Transverse colon (tissue), 4 donors: ENCODE results near the gene RBBP5. TPM values are rescaled to one million over a fixed set of nuclear protein-coding genes. Genes with fewer than 3 reads are reported as not detected.

Experiments
- DNase-seq: peaks from one replicate; pipeline ENCODE4 v3.0.0-alpha.2; 2019
- H3K27ac ChIP-seq, 4 donors: fragments of 200-600 bp; sonication (generic); 2 replicates each; pipeline ENCODE4 v1.5.1; 2016 to 2018; ENCODE audit warnings: inconsistent platforms in 4 of 4
- H3K27me3 ChIP-seq: fragments of 200-600 bp; sonication (generic); 2 replicates; pipeline ENCODE4 v1.5.1; 2017; ENCODE audit warnings: inconsistent platforms
- H3K36me3 ChIP-seq, 4 donors: fragments of 200-600 bp; sonication (generic); 2 replicates each; pipeline ENCODE4 v1.5.1; 2017 to 2019; ENCODE audit warnings: inconsistent platforms in 4 of 4
- H3K4me1 ChIP-seq, 4 donors: fragments of 200-600 bp; sonication (generic); 2 replicates each; pipeline ENCODE4 v1.5.1; 2017 to 2020; ENCODE audit warnings: inconsistent platforms in 4 of 4
- H3K4me3 ChIP-seq, 4 donors: fragments of 200-600 bp; sonication (generic); 1 replicate in 1 of 4; 2 replicates in 3 of 4; pipeline versions ENCODE4 v1.5.1 to v1.6.1; 2017 to 2019; ENCODE audit warnings: inconsistent platforms in 4 of 4
- H3K9me3 ChIP-seq, 2 donors: fragments of 200-600 bp; sonication (generic); 2 replicates each; pipeline ENCODE4 v1.5.1; 2017 to 2019; ENCODE audit warnings: inconsistent platforms in 2 of 2
- CTCF ChIP-seq, 5 experiments: fragments of 200-600 bp in 3 of 5; fragments of 450-650 bp in 2 of 5; sonication (generic) in 3 of 5; IDR thresholded peaks; 1 replicate in 2 of 5; 2 replicates in 3 of 5; pipeline ENCODE4 v1.5.1; 2016 to 2017; ENCODE audit warnings: antibody characterized with exemption in 5 of 5, inconsistent platforms in 3 of 5, mild to moderate bottlenecking in 2 of 5, moderate library complexity in 1 of 5
- EP300 ChIP-seq: sonication (generic); formaldehyde crosslinking; IDR thresholded peaks from one replicate; pipeline ENCODE4 v1.6.1; 2017; ENCODE audit warnings: antibody characterized with exemption, low read depth
- POLR2A ChIP-seq: fragments of 450-650 bp; IDR thresholded peaks from one replicate; pipeline ENCODE4 v1.6.1; 2016; ENCODE audit warnings: antibody characterized with exemption, mild to moderate bottlenecking, moderate library complexity
- POLR2AphosphoS5 ChIP-seq, 3 donors: sonication (generic); formaldehyde crosslinking; IDR thresholded peaks; one replicate each; pipeline ENCODE4 v1.6.1; 2016; ENCODE audit warnings: antibody characterized with exemption in 3 of 3
- WGBS, 2 donors: methylation state at CpG; one replicate each; pipeline ENCODE4 v1.1.5; 2018; ENCODE audit warnings: low coverage in 1 of 2; 5-methylcytosine and 5-hydroxymethylcytosine counted together
- in situ Hi-C, 4 donors: fragments of 200-750 bp; cut with MboI; loops; one replicate each; pipeline versions ENCODE4 v1.15.0 to v1.15.1; 2017; ENCODE audit warnings: low sequenced_read_pairs in 3 of 4, low pct_ligation_motif_present in 1 of 4, low pct_unique_long_range_greater_than_20kb in 1 of 4
- intact Hi-C: fragments of 100-400 bp; cut with DNase I; formaldehyde crosslinking; loops from one replicate; pipeline ENCODE4 v1.15.1; 2023; ENCODE audit warnings: low total_unique reads
- total RNA-seq, 4 donors: library from RNA; depleted of rRNA; stranded (reverse); fragments of >200 nt; gene quantifications; one replicate each; pipeline ENCODE4 v1.1.0, GENCODE V29; 2016

RBBP5 gene
- total RNA-seq, 4 donors from 2014 or later: 4.0 to 15.6 (median 10.2) TPM

GRCh38 chr1:205069371-205070125 lies 52.2 kb downstream of the RBBP5 start:
- no peaks in the 10 kb centered on the region for H3K27me3 ChIP-seq
- H3K9me3 ChIP-seq: no peaks in the 10 kb centered on the region
- intact Hi-C loops (no loop called here), in situ Hi-C loops (no loop called here)
- 89% methylated on average over 42 of the region's 42 CpGs; no CpG with 5 or more reads in 1 of the 2 donors for WGBS, 2 donors
- no peaks in the 10 kb centered on the region for H3K4me1 ChIP-seq
- H3K27ac ChIP-seq: no peak overlapping the region
- no peak for DNase-seq
- H3K4me3 ChIP-seq: no peak overlapping the region
- TF ChIP-seq POLR2AphosphoS5 (IDR thresholded peaks at IDR 0.05): no peak
- H3K36me3 ChIP-seq: no peaks in the 10 kb centered on the region

- WGBS, 2 donors: 14 to 39% methylated on average over 2 of the region's 2 CpGs
- H3K9me3 ChIP-seq: no peaks in the 10 kb centered on the region
- intact Hi-C loops: no loop called here
- TF ChIP-seq EP300: no peak
- TF ChIP-seq POLR2A: no peak
- TF ChIP-seq POLR2AphosphoS5 (IDR thresholded peaks at IDR 0.05): no peak
- no peak for TF ChIP-seq CTCF (IDR thresholded peaks at IDR 0.05)
- in situ Hi-C loops: no loop called here
- H3K4me3 ChIP-seq: no peak overlapping the region
- H3K4me1 ChIP-seq: no peaks in the 10 kb centered on the region
- H3K27me3 ChIP-seq: no peaks in the 10 kb centered on the region
- H3K27ac ChIP-seq: no peak overlapping the region
- no peak for DNase-seq
- H3K36me3 ChIP-seq: no peaks in the 10 kb centered on the region
Observed at GRCh38 chr1:205068457-205069040, 53.2 kb downstream of the RBBP5 start.

GRCh38 chr1:205068001-205068400 lies 53.8 kb downstream of the RBBP5 start:
- Histone ChIP-seq H3K4me3 (no peak overlapping the region), H3K9me3 (no peaks in the 10 kb centered on the region), H3K27ac (no peak overlapping the region), H3K4me1 (no peaks in the 10 kb centered on the region), H3K27me3 (no peaks in the 10 kb centered on the region), H3K36me3 (no peaks in the 10 kb centered on the region)
- intact Hi-C loops (no loop called here), in situ Hi-C loops (no loop called here)
- no peak for DNase-seq
- whole genome bisulfite sequencing, 2 donors: 65 to 94% methylated on average over 4 of the region's 4 CpGs
- TF ChIP-seq CTCF (IDR thresholded peaks at IDR 0.05) (no peak), POLR2AphosphoS5 (IDR thresholded peaks at IDR 0.05) (no peak), POLR2A (no peak), EP300 (no peak)

- no peak for TF ChIP-seq CTCF (IDR thresholded peaks at IDR 0.05)
- no peak for TF ChIP-seq POLR2AphosphoS5 (IDR thresholded peaks at IDR 0.05)
- no peak for TF ChIP-seq EP300
- TF ChIP-seq POLR2A: no peak
- no peaks in the 10 kb centered on the region for H3K4me1 ChIP-seq
- 94% methylated on average over 6 of the region's 6 CpGs; no CpG with 5 or more reads in 1 of the 2 donors for WGBS, 2 donors
- H3K27me3 ChIP-seq: no peaks in the 10 kb centered on the region
- in situ Hi-C loops (no loop called here), intact Hi-C loops (no loop called here)
- no peaks in the 10 kb centered on the region for H3K36me3 ChIP-seq
- no peak overlapping the region for H3K27ac ChIP-seq
- H3K4me3 ChIP-seq: no peak overlapping the region
- H3K9me3 ChIP-seq: no peaks in the 10 kb centered on the region
- no peak for DNase-seq
Observed at GRCh38 chr1:205067031-205067430, 54.7 kb downstream of the RBBP5 start.
